NCI-H187 (cell line): Measurements from ENCODE around the gene BAZ2B.

ENCODE experiments used
- DNase-seq, 2 experiments: peaks; one replicate each; lab custom pipeline; 2025; lab: John Stamatoyannopoulos, UW

BAZ2B gene

DNA sequence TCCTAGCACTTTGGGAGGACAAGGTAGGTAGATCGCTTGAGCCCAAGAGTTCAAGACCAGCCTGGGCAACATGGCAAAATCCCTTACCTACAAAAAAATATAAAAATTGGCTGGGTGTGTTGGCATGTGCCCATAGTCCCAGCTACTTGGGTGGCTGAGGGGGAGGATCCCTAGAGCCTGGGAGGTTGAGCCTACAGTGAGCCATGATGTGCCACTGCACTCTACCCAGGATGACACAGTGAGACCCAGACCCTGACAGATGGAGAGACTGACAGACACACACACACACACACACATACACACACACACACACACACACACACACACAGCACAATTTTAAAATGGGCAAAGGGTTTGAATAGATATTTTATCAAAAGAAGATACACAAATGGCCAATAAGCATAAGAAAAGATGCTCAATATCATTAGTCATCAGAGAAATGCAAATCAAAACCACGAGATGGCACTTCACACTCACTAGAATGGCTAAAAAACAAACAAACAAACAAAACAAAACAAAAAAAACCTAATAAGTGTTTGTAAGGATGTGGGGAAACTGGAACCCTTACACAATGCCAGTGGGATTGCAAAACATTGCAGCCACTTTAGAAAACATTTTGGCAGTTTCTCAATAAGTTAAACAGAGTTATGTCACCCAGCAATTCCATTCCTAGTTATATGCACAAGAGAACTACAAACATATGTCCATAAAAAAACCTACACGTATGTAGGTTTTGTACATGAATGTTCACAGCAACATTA is 42.3 kb downstream of the BAZ2B start:
- no peak for DNase-seq

DNA sequence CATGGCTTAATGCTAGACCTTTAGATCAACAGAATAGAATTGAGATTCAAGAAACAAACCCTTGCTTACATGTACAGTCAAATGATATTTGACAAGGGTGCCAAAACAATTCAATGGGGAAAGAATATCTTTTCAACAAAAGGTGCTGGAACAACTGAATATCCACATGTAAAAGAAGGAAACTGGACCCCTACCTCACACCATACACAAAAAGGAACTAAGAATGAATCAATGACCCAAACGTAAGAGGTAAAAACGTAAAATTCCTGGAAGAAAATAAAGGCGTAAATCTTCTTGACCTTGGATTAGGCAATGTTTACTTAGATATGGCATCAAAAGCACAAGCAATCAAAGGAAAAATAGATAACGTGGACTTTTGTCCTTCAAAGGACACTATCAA is 43.1 kb downstream of the BAZ2B start:
- DNase-seq: no peak

DNA sequence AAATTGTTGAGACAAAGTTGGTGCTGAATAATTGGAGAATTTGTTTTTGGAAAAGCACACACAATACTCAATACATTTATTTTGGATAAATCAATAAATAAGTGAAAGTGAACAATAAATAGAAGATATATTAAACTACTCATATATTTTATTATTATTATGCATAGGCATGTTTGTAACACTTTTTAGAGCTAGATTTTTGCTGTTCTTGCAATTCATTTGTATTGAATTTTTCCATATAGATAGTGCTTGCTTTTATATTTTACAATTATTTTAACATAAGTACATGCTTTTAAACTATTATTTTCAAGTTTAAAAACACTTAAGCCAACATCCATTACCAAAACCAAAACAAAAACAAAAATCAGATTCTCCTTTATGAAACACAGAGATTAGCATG is 43.9 kb downstream of the BAZ2B start:
- DNase-seq: no peak

DNA sequence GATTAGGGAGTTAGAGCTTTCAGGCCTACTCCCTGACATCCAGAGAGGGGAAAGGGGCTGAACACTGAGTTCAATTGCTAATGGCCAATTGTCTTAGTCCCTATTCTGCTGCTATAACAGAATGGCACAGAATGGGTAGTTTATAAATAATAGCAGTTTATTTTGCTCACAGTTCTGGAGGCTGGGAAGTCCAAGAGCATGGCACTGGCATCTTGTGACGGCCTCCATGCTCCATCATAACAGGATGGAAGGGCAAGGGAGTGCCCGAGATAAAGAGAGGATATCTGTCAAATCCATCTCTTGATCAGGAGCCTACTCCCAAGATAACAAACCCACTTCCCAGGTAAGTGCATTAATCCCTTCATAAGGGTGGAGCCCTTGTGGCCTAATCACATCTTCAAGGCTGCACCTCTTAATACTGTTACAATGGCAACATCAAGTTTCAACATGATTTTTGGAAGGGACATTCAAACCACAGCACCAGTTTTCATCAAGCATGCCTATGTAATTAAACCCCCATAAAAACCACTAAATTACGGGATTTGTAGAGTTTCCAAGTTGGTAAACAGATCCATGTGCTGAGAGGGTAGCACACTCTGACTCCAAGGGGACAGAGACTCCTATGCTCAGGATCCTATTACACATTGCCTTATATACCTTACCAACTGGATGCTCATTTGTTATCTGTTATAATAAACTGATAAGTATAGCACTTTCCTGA is 44.6 kb downstream of the BAZ2B start:
- no peak for DNase-seq

DNA sequence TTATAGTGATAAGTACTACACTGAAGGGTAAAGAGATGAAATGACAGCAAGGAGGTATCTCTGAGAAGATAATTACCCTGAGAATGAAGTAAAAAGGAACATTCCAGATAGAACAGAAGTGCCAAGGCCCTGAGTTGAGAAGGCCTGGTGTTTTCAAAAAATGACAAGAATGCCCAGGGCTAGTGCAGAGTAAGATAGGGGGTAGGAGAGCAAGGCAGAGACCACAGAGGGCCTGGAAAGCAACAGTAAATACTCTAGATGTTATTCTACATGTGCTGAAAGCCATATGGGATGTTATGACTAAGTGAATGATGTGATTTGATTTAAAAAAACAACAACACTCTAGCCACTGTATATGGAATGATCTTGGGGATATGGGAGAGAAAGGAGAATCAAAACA is 52.3 kb downstream of the BAZ2B start:
- DNase-seq: no peak

DNA sequence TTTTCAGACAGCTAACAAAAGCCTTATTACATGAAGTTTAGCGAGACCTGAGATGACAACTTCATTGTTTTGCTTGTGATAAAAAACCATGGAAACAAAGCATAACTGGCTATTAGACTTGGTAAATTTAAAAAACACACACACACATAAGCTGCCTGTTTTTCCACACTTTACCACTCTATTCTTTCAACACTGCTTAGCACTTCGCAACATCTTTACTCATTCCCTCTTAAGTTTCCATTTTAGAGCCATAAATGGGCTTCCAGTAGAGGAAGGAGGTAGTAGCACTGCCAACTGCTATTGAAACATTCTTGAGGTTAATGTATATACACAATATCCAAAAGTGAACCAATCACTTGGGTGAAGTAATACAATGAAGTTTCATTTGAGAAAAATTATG is 54.1 kb downstream of the BAZ2B start:
- no peak for DNase-seq

DNA sequence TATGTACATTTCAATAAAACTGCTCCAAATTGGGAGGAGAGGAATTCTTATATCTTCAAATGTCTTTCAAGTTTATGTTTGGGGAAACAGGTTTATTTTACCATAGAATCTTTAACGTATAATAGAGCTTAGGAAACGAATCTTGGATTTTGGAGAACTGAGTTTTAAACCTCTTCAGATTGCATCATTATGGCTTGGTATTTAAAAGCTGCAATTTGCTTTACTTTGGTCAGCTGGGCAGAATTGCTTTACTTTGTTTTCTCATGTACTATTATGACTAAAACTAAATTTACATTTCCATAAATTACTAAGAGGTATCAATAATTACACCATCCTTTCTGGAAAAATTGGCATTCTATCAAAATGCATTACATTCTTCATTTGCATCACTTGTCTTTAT is 54.6 kb downstream of the BAZ2B start:
- DNase-seq: no peak

DNA sequence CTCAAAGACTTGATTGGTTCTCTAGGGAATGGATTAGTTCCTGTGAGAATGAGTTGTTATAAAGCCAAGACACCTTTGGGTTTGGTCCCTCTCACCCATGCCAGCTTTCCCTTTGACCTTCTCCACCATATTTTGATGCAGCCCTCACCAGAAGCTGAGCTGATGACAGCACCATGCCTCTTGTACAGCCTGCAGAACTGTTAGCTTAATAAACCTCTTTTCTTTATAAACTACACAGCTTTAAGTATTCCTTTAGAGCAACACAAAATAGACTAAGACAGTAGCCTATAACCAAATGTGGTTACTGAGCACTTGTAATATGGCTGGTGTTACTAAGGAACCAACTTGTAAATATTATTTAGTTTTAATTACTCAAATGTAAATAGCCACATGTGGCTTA is 55.1 kb downstream of the BAZ2B start:
- no peak for DNase-seq

DNA sequence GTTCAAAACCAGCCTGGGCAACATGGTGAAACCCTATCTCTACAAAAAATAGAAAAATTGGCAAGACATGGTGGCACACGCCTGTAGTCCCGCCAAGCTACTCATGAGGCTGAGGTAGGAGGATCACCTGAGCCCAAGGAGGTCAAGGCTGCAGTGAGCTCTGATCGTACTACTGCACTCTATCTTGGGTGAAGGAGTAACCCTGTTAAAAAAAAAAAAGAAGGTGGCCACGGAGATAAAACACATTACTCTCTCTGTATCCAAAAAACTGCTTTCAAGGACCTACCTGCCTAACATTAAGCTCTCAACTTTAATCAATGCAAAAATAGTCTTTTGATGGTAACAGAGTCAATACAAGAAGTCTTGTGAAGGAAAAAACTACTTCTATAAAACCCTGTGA is 57.3 kb downstream of the BAZ2B start:
- no peak for DNase-seq

DNA sequence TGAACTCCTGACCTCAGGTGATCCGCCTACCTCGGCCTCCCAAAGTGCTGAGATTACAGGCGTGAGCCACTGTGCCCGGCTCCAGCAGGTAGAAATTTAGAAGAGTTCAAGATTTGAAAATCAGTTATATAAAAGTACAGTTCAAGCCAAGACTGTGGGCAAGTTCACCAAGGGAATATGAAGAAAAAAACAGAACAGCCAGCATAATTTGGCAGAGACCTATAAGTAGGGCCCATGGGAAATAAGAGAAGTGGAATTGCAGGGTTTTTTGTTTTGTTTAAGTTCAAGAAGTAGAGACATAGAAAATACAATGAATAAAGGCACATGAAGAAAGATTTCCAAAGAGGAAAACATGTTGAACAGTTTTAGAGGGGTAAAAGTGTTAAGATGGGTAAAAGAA is 57.9 kb downstream of the BAZ2B start:
- no peak for DNase-seq

DNA sequence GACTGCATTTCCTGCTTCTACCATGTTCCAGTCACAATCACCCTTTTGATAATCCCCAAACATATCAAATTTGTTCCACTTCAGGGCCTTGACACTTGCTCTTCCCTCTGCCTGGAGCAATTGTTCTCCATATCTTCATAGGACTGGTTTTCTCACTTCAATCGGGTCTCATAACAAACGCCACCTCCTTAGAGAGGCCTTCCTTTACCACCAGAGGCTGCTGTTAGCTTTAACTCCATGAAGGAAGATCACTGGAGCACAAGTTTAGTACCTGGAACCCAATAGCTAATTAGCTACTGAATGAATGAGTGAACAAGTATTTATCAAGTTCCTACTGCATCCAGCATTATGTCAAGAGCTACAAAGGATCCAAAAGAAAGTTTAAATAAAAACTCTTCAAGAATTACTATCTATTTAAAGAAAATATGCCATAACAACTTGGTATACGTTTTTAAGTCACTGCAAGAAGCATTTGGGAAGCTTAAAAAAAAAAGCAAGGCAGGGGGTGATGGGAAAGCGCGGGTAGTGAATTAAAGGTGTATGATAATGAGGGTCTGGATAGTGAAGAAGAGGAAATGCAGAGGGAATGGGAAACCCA is 58.8 kb downstream of the BAZ2B start:
- no peak for DNase-seq

DNA sequence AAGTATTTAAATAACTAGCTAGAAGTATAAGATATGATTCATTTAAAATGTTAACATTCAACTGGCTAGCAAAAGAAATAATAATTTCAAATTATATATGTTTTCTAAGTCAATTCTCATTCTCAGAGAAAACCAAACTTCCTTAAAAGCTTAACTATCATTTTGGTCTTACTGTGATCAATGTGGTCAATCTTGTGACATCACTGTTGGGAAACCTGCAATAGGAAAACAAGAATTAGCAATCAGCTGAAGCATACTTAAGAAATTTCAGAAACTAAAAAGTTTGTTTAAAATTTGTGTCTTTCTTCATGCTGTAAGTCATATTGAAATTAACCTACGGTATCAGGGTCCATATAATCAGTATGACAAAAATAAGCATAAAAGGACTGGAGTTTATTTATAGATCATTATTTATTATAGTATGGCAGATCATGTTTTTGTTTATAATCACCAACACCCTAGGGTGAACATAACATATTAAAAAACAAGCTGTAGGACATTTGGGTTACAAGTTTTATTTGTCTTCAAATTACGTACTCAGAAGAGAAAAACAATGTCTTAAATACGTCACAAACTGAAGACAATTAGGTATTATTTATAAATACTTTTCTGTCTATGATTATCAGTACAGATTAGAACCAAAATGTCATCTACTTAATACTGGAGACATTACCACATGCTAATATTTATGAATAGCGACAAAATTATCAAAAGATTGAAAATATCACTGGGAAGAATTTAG is 60.5 kb downstream of the BAZ2B start:
- DNase-seq: no peak

DNA sequence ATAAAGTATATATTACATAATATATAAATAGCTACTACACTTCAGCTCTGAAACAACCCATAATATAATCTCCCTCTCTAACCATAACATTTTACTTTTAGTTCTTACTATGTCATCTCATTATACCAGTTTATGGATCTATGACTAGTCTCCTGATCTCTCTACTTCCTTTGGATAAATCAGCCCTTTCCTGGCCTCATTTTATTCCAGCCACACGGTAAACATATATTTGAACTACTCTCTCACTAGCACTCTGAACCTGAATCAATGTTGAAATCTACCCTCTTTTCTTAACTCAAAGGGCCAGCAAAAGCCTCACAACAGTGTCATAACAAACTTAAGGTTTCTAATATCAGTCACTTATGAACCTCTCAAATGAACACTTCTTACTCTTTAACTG is 62.6 kb downstream of the BAZ2B start:
- no peak for DNase-seq

DNA sequence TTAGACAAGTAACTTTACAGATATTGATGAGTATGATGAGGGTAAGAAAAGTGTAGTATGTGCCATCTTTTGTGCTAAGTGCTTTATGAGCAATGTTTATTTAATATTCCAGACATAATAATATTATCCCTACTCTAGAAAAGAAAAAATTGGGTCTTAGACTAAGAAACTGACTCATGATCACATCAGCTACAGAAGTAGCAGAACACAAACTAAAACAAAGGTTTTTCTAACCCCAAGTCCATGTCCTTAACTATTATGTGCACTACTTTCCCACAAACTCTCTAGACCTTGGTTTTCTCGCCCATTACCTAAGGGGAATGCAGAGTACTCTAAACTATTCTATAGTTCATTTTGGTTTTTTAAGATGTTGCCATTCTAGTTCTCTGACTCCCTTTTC is 64.5 kb downstream of the BAZ2B start:
- no peak for DNase-seq

DNA sequence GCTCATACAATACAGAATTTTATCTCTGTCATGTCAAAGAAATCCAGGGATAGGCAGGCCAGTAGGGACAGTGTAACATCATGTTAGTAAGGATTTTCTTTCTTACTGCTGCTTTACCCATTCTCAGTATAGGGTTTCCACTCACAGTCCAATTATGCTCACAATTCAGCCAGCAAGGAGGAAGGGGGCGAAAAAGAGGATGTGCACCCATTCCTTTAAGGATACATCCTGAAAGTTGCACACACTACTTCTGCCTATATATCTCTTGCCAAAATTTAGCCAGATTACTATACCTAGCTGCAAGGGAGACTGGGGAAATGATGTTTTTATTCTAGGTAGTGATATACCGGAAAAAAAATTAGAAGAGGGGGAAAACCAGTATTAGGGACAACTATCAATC is 66.1 kb downstream of the BAZ2B start:
- DNase-seq: no peak

DNA sequence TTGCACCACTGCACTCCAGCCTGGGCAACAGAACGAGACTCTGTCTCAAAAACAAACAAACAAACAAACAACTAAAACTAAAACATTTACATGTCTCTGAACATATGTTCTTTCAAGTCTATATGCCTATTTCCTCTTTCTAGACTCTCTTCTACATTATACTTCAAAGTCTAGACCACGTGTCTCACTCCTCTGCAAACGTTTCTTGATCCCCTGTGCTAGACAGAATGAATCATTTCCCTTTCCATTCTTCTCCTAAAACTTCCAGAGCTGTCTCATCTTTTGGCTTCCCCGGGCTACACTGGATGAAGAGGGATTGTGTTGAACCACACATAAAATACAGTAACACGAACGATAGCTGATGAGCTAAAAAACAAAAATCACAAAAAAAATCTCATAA is 67.1 kb downstream of the BAZ2B start:
- DNase-seq: no peak

DNA sequence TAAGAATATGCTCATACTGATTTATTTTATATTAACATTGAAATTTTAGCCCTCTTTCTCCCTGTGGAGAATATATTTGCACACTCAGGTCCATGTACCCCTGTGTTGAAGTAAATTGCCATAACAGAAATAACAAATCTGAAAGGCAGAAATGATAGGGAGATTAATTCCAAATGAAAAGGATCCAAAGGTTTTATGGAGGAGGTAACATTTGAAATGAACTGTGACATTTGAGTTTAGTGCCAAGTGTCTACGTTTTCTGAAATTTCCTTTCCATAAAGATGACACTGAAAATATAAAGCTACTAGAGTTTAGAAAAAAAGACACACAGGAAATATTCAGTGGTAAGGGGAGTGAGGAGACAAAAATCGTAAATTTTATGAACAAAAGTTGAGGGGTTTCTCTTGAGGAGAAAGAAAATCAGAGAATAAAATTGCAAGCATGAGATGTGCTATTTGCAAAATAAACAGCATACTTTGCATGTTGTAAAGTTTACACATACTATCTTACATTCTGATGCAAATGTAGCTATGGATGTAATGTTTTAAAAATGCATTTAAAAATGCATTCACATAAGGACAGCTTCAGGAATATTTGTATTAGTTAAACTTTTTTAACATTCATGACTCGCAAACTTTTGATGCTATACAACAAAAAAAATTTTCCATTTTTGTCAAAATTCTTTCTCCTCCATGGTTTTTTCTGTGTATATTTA is 69.5 kb downstream of the BAZ2B start:
- DNase-seq: no peak

DNA sequence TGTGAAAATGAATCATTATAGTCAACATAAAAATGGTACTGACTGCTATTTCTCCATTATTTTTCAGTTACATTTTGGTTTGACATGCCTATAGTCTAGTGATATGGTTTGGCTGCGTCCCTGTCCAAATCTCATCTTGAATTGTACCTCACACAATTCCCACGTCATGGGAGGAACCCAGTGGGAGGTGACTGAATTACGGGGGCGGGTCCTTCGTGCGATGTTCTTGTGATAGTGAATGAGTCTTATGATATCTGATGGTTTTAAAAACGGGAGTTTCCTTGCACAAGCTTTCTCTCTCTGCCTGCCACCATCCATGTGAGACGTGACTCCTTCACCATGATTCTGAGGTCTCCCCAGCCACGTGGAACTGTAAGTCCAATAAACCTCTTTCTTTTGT is 70.3 kb downstream of the BAZ2B start:
- DNase-seq: no peak

DNA sequence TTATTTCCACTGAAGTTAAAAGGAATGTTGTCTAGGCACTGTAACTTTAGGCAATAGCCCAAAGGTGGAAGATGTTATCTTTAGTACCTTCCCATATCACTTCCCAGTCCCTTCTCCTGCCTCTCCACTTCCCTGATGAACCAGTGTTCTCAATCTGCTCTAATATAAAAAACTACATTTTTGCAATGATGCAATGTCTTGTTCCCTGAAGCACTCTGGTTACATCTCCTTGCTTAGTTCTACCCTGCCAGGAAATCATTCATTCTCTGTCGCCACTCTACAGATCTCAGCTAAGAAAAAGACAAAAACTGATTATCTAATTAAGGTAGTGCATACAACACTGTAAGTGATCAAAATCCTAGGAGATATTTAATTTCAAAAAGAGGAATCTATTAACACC is 71.3 kb downstream of the BAZ2B start:
- no peak for DNase-seq

DNA sequence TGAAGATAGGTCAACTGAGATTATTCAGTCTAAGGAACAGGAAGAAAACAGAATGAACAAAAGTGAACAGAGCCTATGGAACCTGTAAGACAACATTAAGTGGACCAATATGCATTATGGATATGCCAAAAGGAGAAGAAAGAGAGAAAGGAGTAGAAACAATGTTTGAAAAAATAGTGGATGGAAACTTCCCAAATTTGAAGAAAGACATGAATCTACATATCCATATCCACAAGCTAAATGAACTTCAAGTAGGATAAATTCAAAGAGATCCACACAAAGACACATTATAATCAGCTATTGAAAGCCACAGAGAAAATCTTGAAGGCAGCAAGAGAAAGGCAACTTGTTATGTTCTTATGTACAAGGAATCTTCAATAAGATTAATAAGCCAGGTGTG is 74.2 kb downstream of the BAZ2B start:
- DNase-seq: no peak

DNA sequence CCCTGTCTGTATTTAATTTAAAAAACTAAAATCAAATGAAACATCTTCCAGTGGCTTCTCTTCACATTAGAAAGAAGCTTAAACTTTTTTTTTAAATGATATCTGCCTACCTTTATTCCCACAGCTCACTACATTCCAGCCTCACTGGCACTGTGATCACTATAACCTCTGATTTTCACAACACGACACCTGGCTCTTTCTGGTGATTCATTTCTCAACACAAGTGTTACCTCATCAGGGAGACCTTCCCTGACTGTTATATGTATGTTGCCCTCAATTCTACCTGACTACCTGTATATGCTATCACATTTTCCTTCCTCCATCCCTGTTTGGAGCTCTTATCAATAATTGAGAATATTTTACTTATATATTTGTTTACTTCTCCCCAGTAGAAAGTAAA is 76.6 kb downstream of the BAZ2B start:
- DNase-seq: no peak

DNA sequence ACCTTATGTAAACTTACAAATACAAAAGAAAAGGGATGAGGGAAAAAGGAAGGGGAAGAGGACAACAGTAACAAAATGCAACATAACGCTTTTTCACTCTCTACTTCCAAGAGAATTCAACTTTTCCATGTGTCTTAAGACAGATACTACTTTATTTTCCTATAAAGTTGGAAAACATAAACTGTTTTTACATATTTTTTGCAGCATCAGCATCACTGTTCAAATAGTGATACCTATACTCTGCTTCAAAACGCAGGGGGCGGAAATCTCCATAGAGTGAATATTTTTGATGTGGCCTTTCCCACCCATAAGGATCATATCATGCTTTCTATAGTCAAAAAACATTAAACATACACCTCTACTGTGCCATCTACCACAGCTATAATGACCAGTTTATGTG is 77.5 kb downstream of the BAZ2B start:
- DNase-seq: no peak
